Kidney (tissue), 14 donors: ENCODE results near the gene DNAJB6. TPM values are rescaled to one million over a fixed set of nuclear protein-coding genes. Genes with fewer than 3 reads are reported as not detected.

ENCODE experiments used
- DNase-seq, 5 donors: peaks; one replicate each; pipeline ENCODE4 v3.0.0-alpha.2; 2013 to 2020
- FAIRE-seq: peaks from 2 replicates; lab custom pipeline; 2012; peaks lifted over from hg19 to GRCh38; lab: Jason Lieb, UNC
- H3K27ac ChIP-seq, 2 donors: one replicate each; pipeline ENCODE4 v1.7.0; 2013; ENCODE audit warnings: low read depth in 2 of 2, low read length in 2 of 2, inconsistent platforms in 1 of 2
- H3K27me3 ChIP-seq: one replicate; pipeline ENCODE4 v1.7.1; 2013; ENCODE audit warnings: low read length, inconsistent platforms; ENCODE audit not compliant: control insufficient read depth, insufficient read depth
- H3K36me3 ChIP-seq, 3 donors: one replicate each; pipeline versions ENCODE4 v1.7.0 to v1.7.1; 2013; ENCODE audit warnings: low read length in 3 of 3, control low read depth in 1 of 3, inconsistent platforms in 1 of 3; ENCODE audit not compliant: insufficient read depth in 3 of 3, control insufficient read depth in 2 of 3
- H3K4me1 ChIP-seq, 3 donors: one replicate each; pipeline versions ENCODE4 v1.7.0 to v1.7.1; 2013; ENCODE audit warnings: low read length in 3 of 3, inconsistent platforms in 1 of 3, low read depth in 1 of 3; ENCODE audit not compliant: control insufficient read depth in 2 of 3, insufficient read depth in 2 of 3
- H3K4me3 ChIP-seq, 3 donors: one replicate each; pipeline versions ENCODE4 v1.7.0 to v1.8.1; 2013; ENCODE audit warnings: low read length in 3 of 3, control low read depth in 1 of 3, inconsistent platforms in 1 of 3
- H3K9ac ChIP-seq, 3 donors: one replicate each; pipeline versions ENCODE4 v1.7.0 to v1.7.1; 2013; ENCODE audit warnings: low read length in 3 of 3, control low read depth in 1 of 3, inconsistent platforms in 1 of 3
- H3K9me3 ChIP-seq, 3 donors: one replicate each; pipeline versions ENCODE4 v1.7.0 to v1.7.1; 2013; ENCODE audit warnings: low read length in 3 of 3, control low read depth in 1 of 3, inconsistent platforms in 1 of 3; ENCODE audit not compliant: control insufficient read depth in 2 of 3, insufficient read depth in 1 of 3
- CTCF ChIP-seq: IDR thresholded peaks from 3 replicates; pipeline ENCODE4 v1.5.1; 2012; ENCODE audit warnings: mild to moderate bottlenecking, moderate library complexity, borderline replicate concordance; ENCODE audit not compliant: insufficient read depth; ENCODE audit errors: extremely low read depth
- intact Hi-C: fragments of 100-400 bp; cut with DNase I; formaldehyde crosslinking; loops from one replicate; pipeline ENCODE4 v1.11.1; 2022
- polyA plus RNA-seq: library from polyadenylated mRNA; stranded (reverse); fragments of 350-450 nt; fragmentation: Illumina TruSeq; extraction: RNeasy Lipid Tissue Mini Kit (QIAGEN cat#74804); gene quantifications from one replicate; pipeline ENCODE4 v1.2.3, GENCODE V29; 2014; ENCODE audit warnings: low read depth, low replicate concordance; ENCODE audit not compliant: insufficient read depth
- total RNA-seq: library from RNA; stranded (reverse); fragmentation: NEBNext Ultra II Directional; extraction: Animal tissue kit (Norgen Biotek cat#: 25700); gene quantifications from one replicate; pipeline ENCODE4 v1.2.1, GENCODE V29; 2021
- donor health status: control.
- donor health status: control.
- donor health status: control.
- donor health status: control.
- donor health status: control.
- donor health status: DM: yes; HTN: yes; CAD: no.
- donor health status: Normal renal cell carcinoma (clear cell type).

The DNAJB6 gene
- total and polyA plus RNA-seq, 2 donors from 2014 or later: 74.5 to 86.8 TPM

- H3K27me3 ChIP-seq: peaks cover 11% of the 10 kb centered on the region
- peak in 1 of 5 donors; percentile 31 for DNase-seq
These were observed 126.4 kb downstream of the DNAJB6 start for GRCh38 chr7:157463245-157463644.

GRCh38 chr7:157464111-157464970 is 127.5 kb downstream of the DNAJB6 start:
- no peak for FAIRE-seq
- TF ChIP-seq CTCF: no peak
- H3K9me3 ChIP-seq: no peaks in the 10 kb centered on the region
- no peaks in the 10 kb centered on the region for H3K4me1 ChIP-seq
- H3K9ac ChIP-seq: no peak overlapping the region
- intact Hi-C loops: no loop called here
- peak in 4 of 5 donors; percentile 61 to 73 (median 70) for DNase-seq
- H3K27me3 ChIP-seq: peaks cover 11% of the 10 kb centered on the region
- H3K27ac ChIP-seq: no peak overlapping the region
- no peaks in the 10 kb centered on the region for H3K36me3 ChIP-seq
- H3K4me3 ChIP-seq: no peak overlapping the region

More at GRCh38 chr7:157463245-157463644, 126.4 kb downstream of the DNAJB6 start:
- TF ChIP-seq CTCF: no peak
- Histone ChIP-seq H3K27ac (no peak overlapping the region), H3K9ac (no peak overlapping the region), H3K36me3 (no peaks in the 10 kb centered on the region), H3K4me3 (no peak overlapping the region), H3K4me1 (no peaks in the 10 kb centered on the region), H3K9me3 (no peaks in the 10 kb centered on the region)
- no peak for FAIRE-seq
- intact Hi-C loops: no loop called here

GRCh38 chr7:157464971-157465886 is 128.4 kb downstream of the DNAJB6 start:
- Histone ChIP-seq H3K27ac (no peak overlapping the region), H3K9me3 (no peaks in the 10 kb centered on the region), H3K4me1 (no peaks in the 10 kb centered on the region), H3K4me3 (no peak overlapping the region), H3K9ac (no peak overlapping the region), H3K36me3 (no peaks in the 10 kb centered on the region), H3K27me3 (peaks cover 11% of the 10 kb centered on the region)
- no peak for TF ChIP-seq CTCF
- no peak for FAIRE-seq
- intact Hi-C loops: no loop called here
- DNase-seq: peak in 4 of 5 donors; percentile 64 to 78 (median 72)
